GM12878 (cell line): ENCODE data around the gene LAMB1. TPM values are rescaled to one million over a fixed set of nuclear protein-coding genes. Genes with fewer than 3 reads are reported as not detected.

Source experiments
- ATAC-seq: fragments of 200-7000 bp; cut with Tn5 transposase; 3 replicates; pipeline ENCODE4 v1.9.1; 2020; ENCODE audit warnings: mild to moderate bottlenecking, moderate library complexity
- BruUV-seq: library from RNA; stranded (reverse); fragments of 400-500 nt; replicated peaks from 2 replicates; lab custom pipeline; 2021; lab: Mats Ljungman, UMichigan
- CTCF ChIA-PET: fragments of 300-600 bp; sonication (Branson Sonifier 250); formaldehyde crosslinking; extraction: SDS; loops from one replicate; lab custom pipeline; 2021; ENCODE audit warnings: inconsistent platforms; lab: Yijun Ruan, JAX
- POLR2A ChIA-PET: fragments of 350-600 bp; formaldehyde crosslinking; extraction: SDS; loops from one replicate; lab custom pipeline; 2021; ENCODE audit warnings: inconsistent platforms; lab: Charles Lee
- RAD21 ChIA-PET: fragments of 300-600 bp; sonication (Branson Sonifier 250); formaldehyde crosslinking; loops from one replicate; lab custom pipeline; 2023; ENCODE audit warnings: antibody characterized with exemption; ENCODE audit not compliant: unreplicated experiment; lab: Charles Lee
- SMC1A ChIA-PET: fragments of 300-600 bp; sonication (Branson Sonifier 250); formaldehyde crosslinking; loops from one replicate; lab custom pipeline; 2023; ENCODE audit not compliant: unreplicated experiment, uncharacterized antibody; lab: Charles Lee
- DNase-seq: peaks from one replicate; pipeline ENCODE4 v3.0.0-alpha.2; 2011; ENCODE audit warnings: low read depth, low spot score
- FAIRE-seq: peaks from 3 replicates; lab custom pipeline; 2011; peaks lifted over from hg19 to GRCh38; lab: Jason Lieb, UNC
- H2AFZ ChIP-seq: 2 replicates; pipeline ENCODE4 v1.6.0; 2011; ENCODE audit warnings: low read depth, low read length, control low read depth; ENCODE audit not compliant: control insufficient read depth
- H3K27ac ChIP-seq: 2 replicates; pipeline ENCODE4 v1.5.1; 2011; ENCODE audit warnings: control low read depth; ENCODE audit not compliant: control insufficient read depth, insufficient read depth
- H3K27me3 ChIP-seq, 2 experiments: replicated peaks in 1 of 2; 2 replicates each; pipeline versions ENCODE4 v1.6.0 to v1.6.1; 2011; ENCODE audit warnings: low read length in 1 of 2; ENCODE audit not compliant: control insufficient read depth in 2 of 2, insufficient read depth in 2 of 2
- H3K36me3 ChIP-seq, 2 experiments: 2 replicates each; pipeline ENCODE4 v1.5.1; 2011; ENCODE audit warnings: low read length in 1 of 2; ENCODE audit not compliant: control insufficient read depth in 2 of 2, insufficient read depth in 2 of 2
- H3K4me1 ChIP-seq: 2 replicates; pipeline ENCODE4 v1.6.1; 2011; ENCODE audit warnings: mild to moderate bottlenecking, low read length, moderate library complexity, mixed read lengths; ENCODE audit not compliant: control insufficient read depth, insufficient read depth
- H3K4me2 ChIP-seq: 2 replicates; pipeline ENCODE4 v1.6.0; 2011; ENCODE audit warnings: control low read depth; ENCODE audit not compliant: control insufficient read depth, insufficient read depth
- H3K4me3 ChIP-seq: fragments of 200-600 bp; sonication (generic); 2 replicates; pipeline ENCODE4 v1.5.1; 2016
- H3K79me2 ChIP-seq: 2 replicates; pipeline ENCODE4 v1.6.0; 2011; ENCODE audit warnings: low read length; ENCODE audit not compliant: control insufficient read depth, insufficient read depth
- H3K9ac ChIP-seq: 2 replicates; pipeline ENCODE4 v1.8.0; 2011; ENCODE audit warnings: low read length, control low read depth, mixed read lengths; ENCODE audit not compliant: control insufficient read depth, insufficient read depth
- H3K9me3 ChIP-seq: replicated peaks from 3 replicates; pipeline ENCODE4 v1.5.1; 2011; ENCODE audit warnings: mild to moderate bottlenecking, low read length; ENCODE audit not compliant: control insufficient read depth, insufficient read depth
- H4K20me1 ChIP-seq: 2 replicates; pipeline ENCODE4 v1.6.0; 2011; ENCODE audit not compliant: control insufficient read depth, insufficient read depth
- CEBPB ChIP-seq, 2 experiments: fragments of 150-350 bp in 1 of 2; IDR thresholded peaks; 2 replicates each; pipeline ENCODE4 v1.6.1; 2012 to 2014; ENCODE audit warnings: low read depth in 2 of 2, low read length in 2 of 2, borderline replicate concordance in 1 of 2, inconsistent platforms in 1 of 2
- CREB1 ChIP-seq: IDR thresholded peaks from 2 replicates; pipeline ENCODE4 v1.6.1; 2012; ENCODE audit warnings: low read depth, mild to moderate bottlenecking, inconsistent platforms
- EP300 ChIP-seq, 2 experiments: fragments of 150-350 bp in 1 of 2; IDR thresholded peaks; 2 replicates each; pipeline ENCODE4 v1.6.1; 2011 to 2012; ENCODE audit warnings: low read depth in 2 of 2, low read length in 2 of 2, borderline replicate concordance in 1 of 2, improper control_type of control experiment in 1 of 2, inconsistent platforms in 1 of 2; ENCODE audit not compliant: control insufficient read depth in 1 of 2
- ESRRA ChIP-seq: IDR thresholded peaks from 2 replicates; pipeline ENCODE4 v1.6.1; 2012; ENCODE audit warnings: mild to moderate bottlenecking, low read length, improper control_type of control experiment
- GABPA ChIP-seq: IDR thresholded peaks from 2 replicates; pipeline ENCODE4 v1.6.1; 2014; ENCODE audit warnings: antibody characterized with exemption, low read depth, mild to moderate bottlenecking, inconsistent platforms
- HDGF ChIP-seq: fragments of 450-650 bp; IDR thresholded peaks from 2 replicates; pipeline ENCODE4 v1.6.1; 2016; ENCODE audit warnings: antibody characterized with exemption
- NKRF ChIP-seq: fragments of 450-650 bp; conservative IDR thresholded peaks from 2 replicates; pipeline ENCODE4 v1.6.1; 2017; ENCODE audit warnings: mild to moderate bottlenecking, moderate library complexity
- NR2C1 ChIP-seq: fragments of 450-650 bp; IDR thresholded peaks from 2 replicates; pipeline ENCODE4 v1.6.1; 2017; ENCODE audit warnings: antibody characterized with exemption, mild to moderate bottlenecking, moderate library complexity
- SMAD5 ChIP-seq: IDR thresholded peaks from 2 replicates; pipeline ENCODE4 v1.6.1; 2016; ENCODE audit warnings: antibody characterized with exemption, low read depth
- TCF12 ChIP-seq: IDR thresholded peaks from 2 replicates; pipeline ENCODE4 v1.6.1; 2011; ENCODE audit warnings: low read depth, mild to moderate bottlenecking, low read length
- WGBS: methylation state at CpG from one replicate; pipeline ENCODE4 v1.1.6; 2016; ENCODE audit warnings: low lambda C conversion rate; ENCODE audit not compliant: insufficient replicate concordance, insufficient coverage; ENCODE audit errors: missing lambda C conversion rate; 5-methylcytosine and 5-hydroxymethylcytosine counted together
- in situ Hi-C: fragments of 300-500 bp; cut with MboI; formaldehyde crosslinking; loops from 9 replicates; pipeline ENCODE4 v1.14.3; 2018; ENCODE audit warnings: mixed read lengths
- intact Hi-C: fragments of 100-400 bp; cut with micrococcal nuclease; formaldehyde crosslinking; loops from one replicate; pipeline ENCODE4 v1.14.2; 2022; ENCODE audit not compliant: unreplicated experiment
- polyA plus RNA-seq, 11 experiments: library from polyadenylated mRNA; depleted of rRNA in 4 of 11; unstranded in 6 of 11; stranded (reverse) in 5 of 11; fragments of >200 nt; fragmentation: Nextera tagmentation in 4 of 11; fragmentation: Illumina TruSeq in 1 of 11; extraction: Ambion mirVana in 4 of 11; extraction: Trizol in 1 of 11; gene quantifications; 1 replicate in 1 of 11; 2 replicates in 10 of 11; pipeline versions ENCODE4 v1.2.1 to v1.2.3, GENCODE V29; 2011 to 2016; ENCODE audit warnings: inconsistent platforms in 2 of 11, missing spikeins in 2 of 11, low read depth in 1 of 11
- total RNA-seq, 4 experiments: library from RNA; depleted of rRNA in 3 of 4; stranded (reverse); fragments of >200 nt in 3 of 4; fragmentation: Illumina TruSeq in 1 of 4; extraction: Trizol in 1 of 4; gene quantifications; 2 replicates each; pipeline versions ENCODE4 v1.2.1 to v1.2.3, GENCODE V29; 2013 to 2021
- TF ChIP-seq, protein P1 (sequence below): fragments of 450-650 bp; IDR thresholded peaks from 2 replicates; pipeline ENCODE4 v1.6.1; 2017; ENCODE audit warnings: antibody characterized with exemption, mild to moderate bottlenecking, moderate library complexity
- TF ChIP-seq, protein P2 (sequence below): fragments of 450-650 bp; IDR thresholded peaks from 2 replicates; pipeline ENCODE4 v1.6.1; 2018; ENCODE audit warnings: mild to moderate bottlenecking, low read depth, moderate library complexity; ENCODE audit not compliant: partially characterized antibody
- TF ChIP-seq, protein P3 (sequence below): fragments of 450-650 bp; IDR thresholded peaks from 2 replicates; pipeline ENCODE4 v1.6.1; 2014; ENCODE audit warnings: mild to moderate bottlenecking
- TF ChIP-seq, protein P4 (sequence below): IDR thresholded peaks from 2 replicates; pipeline ENCODE4 v1.6.1; 2011; ENCODE audit warnings: borderline replicate concordance, low read depth, mild to moderate bottlenecking, moderate library complexity, low read length; ENCODE audit not compliant: insufficient read depth, poor library complexity, severe bottlenecking

LAMB1 gene
- total and polyA plus RNA-seq, 10 of the 15 experiments (the other 5 are each of a cell fraction or from before 2014, with no cell fraction given) = 0.05 to 2.2 (median 1.2) TPM; not detected in 4

DNA sequence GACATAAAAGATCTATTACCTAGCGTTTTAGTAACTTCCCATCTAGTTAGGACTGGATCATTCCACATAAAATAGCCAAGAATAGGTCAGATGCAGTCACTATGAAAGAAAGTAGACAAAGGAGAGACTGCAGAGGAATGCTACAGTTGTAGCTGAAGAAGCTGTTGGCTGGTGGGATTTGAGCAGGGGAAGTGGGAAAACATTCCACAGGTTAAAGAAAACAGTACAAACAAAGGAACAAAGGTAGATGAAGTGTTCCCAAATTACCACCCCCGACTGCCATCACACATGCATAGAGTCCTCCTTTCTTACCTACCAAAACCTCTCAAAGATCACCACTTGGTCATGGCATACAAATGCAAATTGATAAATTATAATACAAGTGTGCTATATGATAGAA lies 70.2 kb downstream of the LAMB1 start:
- in situ Hi-C loops = no loop called here
- intact Hi-C loops = no loop called here
- Histone ChIP-seq H3K36me3 (no peaks in the 10 kb centered on the region; a peak in 1 of 4 replicates), H4K20me1 (no peaks in the 10 kb centered on the region), H3K9ac (no peak overlapping the region), H3K79me2 (no peaks in the 10 kb centered on the region), H3K9me3 (no peaks in the 10 kb centered on the region), H3K27ac (no peak overlapping the region), H3K4me2 (no peak overlapping the region), H3K4me3 (no peak overlapping the region), H2AFZ (no peak overlapping the region), H3K4me1 (no peaks in the 10 kb centered on the region), H3K27me3 (no peaks in the 10 kb centered on the region)
- 52% methylated on average over 2 of the region's 2 CpGs for WGBS
- FAIRE-seq (no peak), ATAC-seq (no peak), DNase-seq (no peak)
- POLR2A ChIA-PET = no interaction called here
- SMC1A ChIA-PET = interaction anchor here (2.1 kb wide), 1 partner anchor 14 kb away, joined by 11 read pairs; no protein-coding TSS in a partner anchor
- CTCF ChIA-PET = interaction anchor here (0.7 kb wide), 1 partner anchor 231 kb away, joined by 3 read pairs; no protein-coding TSS in a partner anchor
- no TSS peak for BruUV-seq
- RAD21 ChIA-PET = no interaction called here
- TF ChIP-seq, protein P1, sequence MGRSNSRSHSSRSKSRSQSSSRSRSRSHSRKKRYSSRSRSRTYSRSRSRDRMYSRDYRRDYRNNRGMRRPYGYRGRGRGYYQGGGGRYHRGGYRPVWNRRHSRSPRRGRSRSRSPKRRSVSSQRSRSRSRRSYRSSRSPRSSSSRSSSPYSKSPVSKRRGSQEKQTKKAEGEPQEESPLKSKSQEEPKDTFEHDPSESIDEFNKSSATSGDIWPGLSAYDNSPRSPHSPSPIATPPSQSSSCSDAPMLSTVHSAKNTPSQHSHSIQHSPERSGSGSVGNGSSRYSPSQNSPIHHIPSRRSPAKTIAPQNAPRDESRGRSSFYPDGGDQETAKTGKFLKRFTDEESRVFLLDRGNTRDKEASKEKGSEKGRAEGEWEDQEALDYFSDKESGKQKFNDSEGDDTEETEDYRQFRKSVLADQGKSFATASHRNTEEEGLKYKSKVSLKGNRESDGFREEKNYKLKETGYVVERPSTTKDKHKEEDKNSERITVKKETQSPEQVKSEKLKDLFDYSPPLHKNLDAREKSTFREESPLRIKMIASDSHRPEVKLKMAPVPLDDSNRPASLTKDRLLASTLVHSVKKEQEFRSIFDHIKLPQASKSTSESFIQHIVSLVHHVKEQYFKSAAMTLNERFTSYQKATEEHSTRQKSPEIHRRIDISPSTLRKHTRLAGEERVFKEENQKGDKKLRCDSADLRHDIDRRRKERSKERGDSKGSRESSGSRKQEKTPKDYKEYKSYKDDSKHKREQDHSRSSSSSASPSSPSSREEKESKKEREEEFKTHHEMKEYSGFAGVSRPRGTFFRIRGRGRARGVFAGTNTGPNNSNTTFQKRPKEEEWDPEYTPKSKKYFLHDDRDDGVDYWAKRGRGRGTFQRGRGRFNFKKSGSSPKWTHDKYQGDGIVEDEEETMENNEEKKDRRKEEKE = no peak
- TF ChIP-seq GABPA (no peak), HDGF (no peak), EP300 (IDR thresholded peaks at IDR 0.05; ENCODE audit: borderline replicate concordance in 1 of 2, control insufficient read depth in 1 of 2, low read depth in 2 of 2, low read length in 2 of 2) (no peak), SMAD5 (no peak), TCF12 (no peak), NR2C1 (no peak), ESRRA (no peak), CEBPB (IDR thresholded peaks at IDR 0.05; ENCODE audit: borderline replicate concordance in 1 of 2, low read depth in 2 of 2, low read length in 2 of 2) (no peak), NKRF (no peak), CREB1 (no peak)
- TF ChIP-seq, protein P2, sequence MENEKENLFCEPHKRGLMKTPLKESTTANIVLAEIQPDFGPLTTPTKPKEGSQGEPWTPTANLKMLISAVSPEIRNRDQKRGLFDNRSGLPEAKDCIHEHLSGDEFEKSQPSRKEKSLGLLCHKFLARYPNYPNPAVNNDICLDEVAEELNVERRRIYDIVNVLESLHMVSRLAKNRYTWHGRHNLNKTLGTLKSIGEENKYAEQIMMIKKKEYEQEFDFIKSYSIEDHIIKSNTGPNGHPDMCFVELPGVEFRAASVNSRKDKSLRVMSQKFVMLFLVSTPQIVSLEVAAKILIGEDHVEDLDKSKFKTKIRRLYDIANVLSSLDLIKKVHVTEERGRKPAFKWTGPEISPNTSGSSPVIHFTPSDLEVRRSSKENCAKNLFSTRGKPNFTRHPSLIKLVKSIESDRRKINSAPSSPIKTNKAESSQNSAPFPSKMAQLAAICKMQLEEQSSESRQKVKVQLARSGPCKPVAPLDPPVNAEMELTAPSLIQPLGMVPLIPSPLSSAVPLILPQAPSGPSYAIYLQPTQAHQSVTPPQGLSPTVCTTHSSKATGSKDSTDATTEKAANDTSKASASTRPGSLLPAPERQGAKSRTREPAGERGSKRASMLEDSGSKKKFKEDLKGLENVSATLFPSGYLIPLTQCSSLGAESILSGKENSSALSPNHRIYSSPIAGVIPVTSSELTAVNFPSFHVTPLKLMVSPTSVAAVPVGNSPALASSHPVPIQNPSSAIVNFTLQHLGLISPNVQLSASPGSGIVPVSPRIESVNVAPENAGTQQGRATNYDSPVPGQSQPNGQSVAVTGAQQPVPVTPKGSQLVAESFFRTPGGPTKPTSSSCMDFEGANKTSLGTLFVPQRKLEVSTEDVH = no peak
- TF ChIP-seq, protein P3, sequence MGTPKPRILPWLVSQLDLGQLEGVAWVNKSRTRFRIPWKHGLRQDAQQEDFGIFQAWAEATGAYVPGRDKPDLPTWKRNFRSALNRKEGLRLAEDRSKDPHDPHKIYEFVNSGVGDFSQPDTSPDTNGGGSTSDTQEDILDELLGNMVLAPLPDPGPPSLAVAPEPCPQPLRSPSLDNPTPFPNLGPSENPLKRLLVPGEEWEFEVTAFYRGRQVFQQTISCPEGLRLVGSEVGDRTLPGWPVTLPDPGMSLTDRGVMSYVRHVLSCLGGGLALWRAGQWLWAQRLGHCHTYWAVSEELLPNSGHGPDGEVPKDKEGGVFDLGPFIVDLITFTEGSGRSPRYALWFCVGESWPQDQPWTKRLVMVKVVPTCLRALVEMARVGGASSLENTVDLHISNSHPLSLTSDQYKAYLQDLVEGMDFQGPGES = no peak
- TF ChIP-seq, protein P4, sequence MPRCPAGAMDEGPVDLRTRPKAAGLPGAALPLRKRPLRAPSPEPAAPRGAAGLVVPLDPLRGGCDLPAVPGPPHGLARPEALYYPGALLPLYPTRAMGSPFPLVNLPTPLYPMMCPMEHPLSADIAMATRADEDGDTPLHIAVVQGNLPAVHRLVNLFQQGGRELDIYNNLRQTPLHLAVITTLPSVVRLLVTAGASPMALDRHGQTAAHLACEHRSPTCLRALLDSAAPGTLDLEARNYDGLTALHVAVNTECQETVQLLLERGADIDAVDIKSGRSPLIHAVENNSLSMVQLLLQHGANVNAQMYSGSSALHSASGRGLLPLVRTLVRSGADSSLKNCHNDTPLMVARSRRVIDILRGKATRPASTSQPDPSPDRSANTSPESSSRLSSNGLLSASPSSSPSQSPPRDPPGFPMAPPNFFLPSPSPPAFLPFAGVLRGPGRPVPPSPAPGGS = no peak
